Testis (tissue), 2 donors: Measurements from ENCODE around the gene SNAI3.

Experiments
- POLR2A ChIP-seq: fragments of 450-650 bp; IDR thresholded peaks from one replicate; pipeline ENCODE4 v1.6.1; 2017; ENCODE audit warnings: antibody characterized with exemption, mild to moderate bottlenecking, moderate library complexity
- TF ChIP-seq, protein P1 (sequence below), 3 experiments: fragments of 450-650 bp in 2 of 3; fragments of 200-600 bp in 1 of 3; sonication (generic) in 1 of 3; IDR thresholded peaks; one replicate each; pipeline ENCODE4 v1.5.1; 2016 to 2019; ENCODE audit warnings: antibody characterized with exemption in 3 of 3, mild to moderate bottlenecking in 2 of 3, moderate library complexity in 1 of 3

DNA sequence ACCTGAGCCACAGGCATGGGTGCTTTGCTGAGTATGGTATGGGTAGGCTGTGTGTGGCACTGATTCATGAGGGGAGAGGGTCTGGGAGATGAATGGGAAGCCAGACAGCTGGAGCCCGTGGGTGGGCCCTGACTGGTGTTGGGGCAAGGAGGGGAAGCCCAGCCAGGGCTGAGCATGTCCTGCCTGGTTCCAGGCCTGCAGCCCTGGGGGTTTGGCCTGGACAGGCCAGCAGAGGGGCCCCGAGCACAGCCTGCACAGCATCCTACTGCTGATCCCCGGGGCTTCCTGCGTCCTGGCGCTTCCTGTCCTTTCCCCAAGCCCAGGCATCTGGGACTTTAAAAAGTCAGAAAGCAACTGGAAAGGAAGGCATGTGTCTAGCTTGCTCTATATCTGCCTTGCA lies 18.8 kb downstream of the SNAI3 start:
- TF ChIP-seq, protein P1, sequence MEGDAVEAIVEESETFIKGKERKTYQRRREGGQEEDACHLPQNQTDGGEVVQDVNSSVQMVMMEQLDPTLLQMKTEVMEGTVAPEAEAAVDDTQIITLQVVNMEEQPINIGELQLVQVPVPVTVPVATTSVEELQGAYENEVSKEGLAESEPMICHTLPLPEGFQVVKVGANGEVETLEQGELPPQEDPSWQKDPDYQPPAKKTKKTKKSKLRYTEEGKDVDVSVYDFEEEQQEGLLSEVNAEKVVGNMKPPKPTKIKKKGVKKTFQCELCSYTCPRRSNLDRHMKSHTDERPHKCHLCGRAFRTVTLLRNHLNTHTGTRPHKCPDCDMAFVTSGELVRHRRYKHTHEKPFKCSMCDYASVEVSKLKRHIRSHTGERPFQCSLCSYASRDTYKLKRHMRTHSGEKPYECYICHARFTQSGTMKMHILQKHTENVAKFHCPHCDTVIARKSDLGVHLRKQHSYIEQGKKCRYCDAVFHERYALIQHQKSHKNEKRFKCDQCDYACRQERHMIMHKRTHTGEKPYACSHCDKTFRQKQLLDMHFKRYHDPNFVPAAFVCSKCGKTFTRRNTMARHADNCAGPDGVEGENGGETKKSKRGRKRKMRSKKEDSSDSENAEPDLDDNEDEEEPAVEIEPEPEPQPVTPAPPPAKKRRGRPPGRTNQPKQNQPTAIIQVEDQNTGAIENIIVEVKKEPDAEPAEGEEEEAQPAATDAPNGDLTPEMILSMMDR (IDR thresholded peaks at IDR 0.05): no peak
- no peak for TF ChIP-seq POLR2A
